WTC11 (cell line): ENCODE data around the gene CEP120. TPM values are rescaled to one million over a fixed set of nuclear protein-coding genes. Genes with fewer than 3 reads are reported as not detected.

ENCODE experiments used
- ATAC-seq: fragments of 200-7000 bp; cut with Tn5 transposase; 2 replicates; pipeline ENCODE4 v1.10.0; 2021; ENCODE audit warnings: mild to moderate bottlenecking, moderate library complexity
- CTCF ChIA-PET: fragments of 300-600 bp; sonication (Branson Sonifier 250); formaldehyde crosslinking; loops from one replicate; lab custom pipeline; 2021; ENCODE audit warnings: antibody characterized with exemption; lab: Charles Lee
- POLR2A ChIA-PET: fragments of 350-600 bp; sonication (Branson Sonifier 250); formaldehyde crosslinking; loops from one replicate; lab custom pipeline; 2021; ENCODE audit warnings: antibody characterized with exemption; lab: Charles Lee
- DNase-seq: peaks from one replicate; pipeline ENCODE4 v3.0.0; 2021; ENCODE audit warnings: low spot score
- H3K27ac Mint-ChIP-seq: 2 replicates; pipeline ENCODE4 v1.8.0; 2021; ENCODE audit warnings: mixed read lengths
- H3K27me3 Mint-ChIP-seq: 2 replicates; pipeline ENCODE4 v1.8.0; 2021; ENCODE audit warnings: low read depth, mild to moderate bottlenecking, moderate library complexity, mixed read lengths
- H3K36me3 Mint-ChIP-seq: 2 replicates; pipeline ENCODE4 v1.8.0; 2021; ENCODE audit warnings: mixed read lengths
- H3K4me1 Mint-ChIP-seq: 2 replicates; pipeline ENCODE4 v1.8.0; 2022; ENCODE audit warnings: mixed read lengths
- H3K4me3 Mint-ChIP-seq: 2 replicates; pipeline ENCODE4 v1.8.0; 2021; ENCODE audit warnings: mild to moderate bottlenecking, moderate library complexity, mixed read lengths
- H3K9me3 Mint-ChIP-seq: 2 replicates; pipeline ENCODE4 v1.8.0; 2021; ENCODE audit warnings: mixed read lengths
- ARID4B ChIP-seq: sonication (generic); formaldehyde crosslinking; IDR thresholded peaks from 2 replicates; pipeline ENCODE4 v1.8.0; 2023; ENCODE audit warnings: missing genetic modification reagents, mild to moderate bottlenecking, borderline replicate concordance
- ATF2 ChIP-seq: sonication (generic); formaldehyde crosslinking; IDR thresholded peaks from 2 replicates; pipeline ENCODE4 v1.8.1; 2022; ENCODE audit warnings: low read depth, missing genetic modification reagents, borderline replicate concordance
- CREB1 ChIP-seq: sonication (generic); formaldehyde crosslinking; IDR thresholded peaks from 2 replicates; pipeline ENCODE4 v1.8.0; 2023; ENCODE audit warnings: mild to moderate bottlenecking, missing genetic modification reagents
- ELF4 ChIP-seq: sonication (generic); formaldehyde crosslinking; IDR thresholded peaks from 2 replicates; pipeline ENCODE4 v1.8.1; 2022; ENCODE audit warnings: low read depth, mild to moderate bottlenecking, moderate library complexity, missing genetic modification reagents
- FOXJ3 ChIP-seq: sonication (generic); formaldehyde crosslinking; IDR thresholded peaks from 2 replicates; pipeline ENCODE4 v1.9.0; 2021; ENCODE audit warnings: missing genetic modification reagents, mild to moderate bottlenecking, borderline replicate concordance
- FOXP1 ChIP-seq: sonication (generic); formaldehyde crosslinking; IDR thresholded peaks from 2 replicates; pipeline ENCODE4 v1.8.0; 2022; ENCODE audit warnings: missing genetic modification reagents, mild to moderate bottlenecking, moderate library complexity, borderline replicate concordance
- GABPB1 ChIP-seq: sonication (generic); formaldehyde crosslinking; IDR thresholded peaks from 2 replicates; pipeline ENCODE4 v1.8.1; 2023; ENCODE audit warnings: mild to moderate bottlenecking, missing genetic modification reagents
- KAT7 ChIP-seq: sonication (generic); formaldehyde crosslinking; IDR thresholded peaks from 2 replicates; pipeline ENCODE4 v1.8.1; 2023; ENCODE audit warnings: missing genetic modification reagents, mild to moderate bottlenecking, borderline replicate concordance
- NFATC4 ChIP-seq: fragments of 250-450 bp; sonication (Bioruptor Pico); IDR thresholded peaks from 2 replicates; pipeline ENCODE4 v1.9.0; 2021; ENCODE audit warnings: mild to moderate bottlenecking
- NFE2L1 ChIP-seq: sonication (generic); formaldehyde crosslinking; IDR thresholded peaks from 2 replicates; pipeline ENCODE4 v1.8.1; 2023; ENCODE audit warnings: missing genetic modification reagents
- PRDM15 ChIP-seq: sonication (generic); formaldehyde crosslinking; IDR thresholded peaks from 2 replicates; pipeline ENCODE4 v1.8.0; 2022; ENCODE audit warnings: missing genetic modification reagents
- PRRX2 ChIP-seq: fragments of 250-450 bp; sonication (Bioruptor Pico); IDR thresholded peaks from 2 replicates; pipeline ENCODE4 v1.8.0; 2021; ENCODE audit warnings: mild to moderate bottlenecking
- RORB ChIP-seq: fragments of 250-450 bp; sonication (Bioruptor Pico); IDR thresholded peaks from 2 replicates; pipeline ENCODE4 v1.9.0; 2021; ENCODE audit warnings: mild to moderate bottlenecking
- SP1 ChIP-seq: sonication (generic); formaldehyde crosslinking; conservative IDR thresholded peaks from 2 replicates; pipeline ENCODE4 v1.8.1; 2022; ENCODE audit warnings: missing genetic modification reagents
- ZNF232 ChIP-seq: sonication (generic); formaldehyde crosslinking; IDR thresholded peaks from 2 replicates; pipeline ENCODE4 v1.8.0; 2022; ENCODE audit warnings: mild to moderate bottlenecking, missing genetic modification reagents
- ZNF396 ChIP-seq: fragments of 250-450 bp; sonication (Bioruptor Pico); IDR thresholded peaks from 2 replicates; pipeline ENCODE4 v1.8.0; 2021; ENCODE audit warnings: mild to moderate bottlenecking, moderate library complexity, borderline replicate concordance
- ZNF512 ChIP-seq: sonication (generic); formaldehyde crosslinking; IDR thresholded peaks from 2 replicates; pipeline ENCODE4 v1.8.1; 2022; ENCODE audit warnings: missing genetic modification reagents, borderline replicate concordance
- total RNA-seq: library from RNA; stranded (reverse); gene quantifications from 3 replicates; pipeline ENCODE4 v1.2.3, GENCODE V29; 2021

CEP120 gene
- total RNA-seq, 1 experiment from 2014 or later, result 15.2 TPM

- TF ChIP-seq ZNF396 (CRISPR knock-in tag), result no peak
- no peak for TF ChIP-seq FOXJ3 (CRISPR knock-in tag)
- TF ChIP-seq SP1 (CRISPR knock-in tag), result no peak
- TF ChIP-seq NFE2L1 (CRISPR knock-in tag), result no peak
These were observed 15.7 kb upstream of the CEP120 start (continued) for GRCh38 chr5:123438902-123439301.

GRCh38 chr5:123438244-123438643, 15.0 kb upstream of the CEP120 start:
- TF ChIP-seq FOXP1 (CRISPR knock-in tag) (no peak), ZNF232 (CRISPR knock-in tag) (no peak), FOXJ3 (CRISPR knock-in tag) (no peak), PRRX2 (CRISPR knock-in tag) (no peak), CREB1 (CRISPR knock-in tag) (no peak), PRDM15 (CRISPR knock-in tag) (no peak), GABPB1 (no peak), KAT7 (CRISPR knock-in tag) (no peak), NFATC4 (CRISPR knock-in tag) (no peak), ZNF512 (CRISPR knock-in tag) (no peak), ELF4 (CRISPR knock-in tag) (no peak), ARID4B (CRISPR knock-in tag) (no peak), ATF2 (CRISPR knock-in tag) (no peak), RORB (CRISPR knock-in tag) (no peak)
- peaks cover 12% of the 10 kb centered on the region for H3K4me1 Mint-ChIP-seq
- DNase-seq, result no peak
- H3K27ac Mint-ChIP-seq, result no peak overlapping the region
- no peak overlapping the region for H3K4me3 Mint-ChIP-seq
- peaks cover 6% of the 10 kb centered on the region; the same call in 1 of the 2 replicates for H3K27me3 Mint-ChIP-seq
- H3K36me3 Mint-ChIP-seq, result no peaks in the 10 kb centered on the region
- H3K9me3 Mint-ChIP-seq, result no peaks in the 10 kb centered on the region
- POLR2A ChIA-PET, result no interaction called here
- CTCF ChIA-PET, result interaction anchor here (1.8 kb wide), 1 partner anchor 15 kb away, joined by 6 read pairs; the partner anchor contains the start of gene CEP120
- ATAC-seq, result no peak
